K562 (cell line): ENCODE measurements around the gene HNRNPLL.

Experiments
- JUN ChIP-seq, 2 experiments: sonication (generic) in 1 of 2; formaldehyde crosslinking in 1 of 2; IDR thresholded peaks; 2 replicates each; pipeline versions ENCODE4 v1.6.1 to v1.8.0; 2012 to 2022; ENCODE audit warnings: borderline replicate concordance in 2 of 2, mild to moderate bottlenecking in 2 of 2, improper control_type of control experiment in 1 of 2, low read depth in 1 of 2, low read length in 1 of 2, missing genetic modification reagents in 1 of 2
- MYC ChIP-seq, 2 experiments: fragments of 250-450 bp in 1 of 2; sonication (Bioruptor Pico) in 1 of 2; IDR thresholded peaks; 2 replicates each; pipeline versions ENCODE4 v1.5.1 to v1.6.1; 2012 to 2021; ENCODE audit warnings: low read depth in 2 of 2, borderline replicate concordance in 1 of 2, improper control_type of control experiment in 1 of 2, low read length in 1 of 2, mild to moderate bottlenecking in 1 of 2, moderate library complexity in 1 of 2

- no peak for TF ChIP-seq MYC (IDR thresholded peaks at IDR 0.05; ENCODE audit: low read depth, low read length)
- no peak for TF ChIP-seq MYC (CRISPR knock-in tag; IDR thresholded peaks at IDR 0.05; ENCODE audit: borderline replicate concordance, low read depth)
- no peak for TF ChIP-seq JUN (IDR thresholded peaks at IDR 0.05; ENCODE audit: borderline replicate concordance, low read depth, low read length)
- TF ChIP-seq JUN (CRISPR knock-in tag; IDR thresholded peaks at IDR 0.05; ENCODE audit: borderline replicate concordance) = no peak
These were observed 41.0 kb downstream of the HNRNPLL start for GRCh38 chr2:38561691-38562090.
